ENCODE data around the gene TAS2R60.
"Not testable (repeated sequence)": the region's sequence is repeated elsewhere in the genome, so short reads cannot be mapped to it uniquely, and the experiment has no call there.

Gene TAS2R60

DNA sequence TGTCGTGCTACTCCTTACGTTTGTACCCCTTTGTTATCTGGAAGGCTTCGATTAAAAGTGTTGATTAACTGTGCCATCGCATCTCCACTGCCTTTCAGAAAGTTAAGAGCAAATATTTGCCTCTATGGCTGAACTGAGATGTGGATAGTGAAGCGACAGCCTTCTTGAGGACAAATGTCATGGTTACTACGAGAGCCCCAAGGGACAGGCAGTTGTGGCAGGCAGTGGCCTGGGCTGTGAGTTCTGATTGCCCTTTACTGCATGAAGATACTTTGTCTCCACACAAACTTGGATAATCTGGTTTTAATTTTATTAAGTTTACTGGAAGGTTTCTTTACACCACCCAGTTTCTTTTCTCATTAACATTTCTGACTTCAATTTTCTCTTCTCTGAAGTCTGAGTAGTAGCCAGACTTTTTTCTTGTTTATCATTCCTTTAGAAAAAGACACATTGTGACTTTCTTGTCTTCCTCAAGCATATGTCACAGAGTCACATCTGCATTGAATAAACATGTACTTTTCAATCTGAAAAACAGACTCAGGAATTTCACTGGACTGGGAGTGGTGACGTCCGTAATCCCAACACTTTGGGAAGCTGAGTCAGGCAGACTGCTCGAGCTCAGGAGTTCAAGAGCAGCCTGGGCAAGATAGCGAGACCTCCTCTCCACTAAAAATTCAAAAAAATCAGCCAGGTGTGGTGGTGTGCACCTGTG lies 36.0 kb downstream of the TAS2R60 start:
- DNase-seq (ENCODE audit: low spot score), result no peak

DNA sequence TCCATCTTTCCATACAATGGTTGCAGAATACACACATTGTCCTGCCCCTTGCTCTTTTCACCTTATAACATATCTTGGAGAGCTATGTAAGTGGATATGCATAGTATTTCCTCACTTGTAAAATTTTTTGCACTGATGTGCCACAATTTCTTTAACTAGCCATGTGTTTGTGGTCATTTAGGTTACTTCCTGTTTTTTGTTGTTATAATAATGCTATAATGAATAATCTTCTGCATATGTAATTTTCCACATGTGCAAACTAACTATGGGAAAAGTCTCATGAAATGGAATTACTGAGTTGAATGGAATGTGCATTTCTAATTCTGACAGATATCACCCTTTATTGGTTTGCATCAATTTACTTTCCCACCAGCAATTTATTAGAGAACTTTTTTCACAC lies 37.2 kb downstream of the TAS2R60 start:
- DNase-seq (ENCODE audit: low spot score), result no peak

- no peak for DNase-seq (ENCODE audit: low spot score)
These were observed 40.9 kb downstream of the TAS2R60 start for GRCh38 chr7:143484119-143484518.

DNA sequence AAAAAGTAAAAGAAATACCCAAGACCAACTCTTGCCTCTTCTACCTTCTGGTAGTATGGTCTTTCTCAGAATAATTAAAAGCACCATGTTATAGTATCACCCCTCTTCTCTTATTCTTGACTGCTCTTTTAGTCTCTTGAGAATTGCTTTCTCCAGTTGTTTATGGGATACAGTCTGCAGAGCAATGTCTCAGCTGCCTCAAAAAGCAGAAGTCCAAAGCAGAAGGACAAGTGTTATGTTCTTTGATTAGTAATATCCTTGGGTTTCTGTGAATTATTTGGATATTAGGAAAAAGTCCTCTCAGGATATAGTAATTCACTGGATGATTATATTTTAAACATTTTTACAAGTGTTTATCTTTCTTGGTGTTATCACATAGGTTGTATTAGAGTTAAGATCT lies 41.8 kb downstream of the TAS2R60 start:
- DNase-seq (ENCODE audit: low spot score), result no peak

GRCh38 chr7:143485500-143485899 lies 42.2 kb downstream of the TAS2R60 start:
- no peak for DNase-seq (ENCODE audit: low spot score)

DNA sequence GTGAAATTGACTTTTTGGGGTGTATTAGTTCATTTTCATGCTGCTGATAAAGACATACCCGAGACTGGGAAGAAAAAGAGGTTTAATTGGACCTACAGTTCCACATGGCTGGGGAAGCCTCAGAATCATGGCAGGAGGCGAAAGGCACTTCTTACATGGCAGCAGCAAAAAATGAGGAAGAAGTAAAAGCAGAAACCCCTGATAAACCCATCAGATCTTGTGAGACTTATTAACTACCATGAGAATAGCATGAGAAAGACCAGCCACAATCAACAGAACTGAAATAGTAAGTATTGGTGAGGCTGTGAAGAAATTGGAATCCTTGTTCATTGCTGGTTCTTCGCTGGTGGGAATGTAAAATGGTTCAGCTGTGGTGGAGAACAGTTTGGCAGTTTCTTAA lies 43.0 kb downstream of the TAS2R60 start:
- not testable (repeated sequence) for DNase-seq (ENCODE audit: low spot score)

- no peak for DNase-seq (ENCODE audit: low spot score)
These were observed 43.8 kb downstream of the TAS2R60 start for GRCh38 chr7:143487061-143487460.

DNA sequence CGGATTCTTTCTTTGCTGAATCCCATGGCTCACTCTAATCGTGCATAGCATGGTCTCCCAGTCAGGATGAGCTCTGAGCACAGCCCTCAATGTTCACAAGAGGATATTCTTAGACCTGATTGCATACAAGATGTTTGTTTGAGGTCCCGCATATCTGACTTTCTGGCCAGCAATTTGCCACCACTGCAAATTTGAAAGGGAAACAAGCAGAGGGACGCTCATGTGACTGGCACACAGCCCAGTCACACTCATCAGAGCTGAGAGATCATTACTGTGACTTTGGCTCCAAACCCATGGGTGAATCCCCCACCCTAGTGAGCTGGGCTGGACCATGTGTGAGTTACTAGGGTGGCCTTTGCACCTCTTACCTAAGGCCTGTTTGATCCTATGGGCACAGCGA lies 44.3 kb downstream of the TAS2R60 start:
- peak; percentile 15 for DNase-seq (ENCODE audit: low spot score)

GRCh38 chr7:143490717-143491306 lies 47.6 kb downstream of the TAS2R60 start:
- DNase-seq (ENCODE audit: low spot score), result peak; percentile 20

DNA sequence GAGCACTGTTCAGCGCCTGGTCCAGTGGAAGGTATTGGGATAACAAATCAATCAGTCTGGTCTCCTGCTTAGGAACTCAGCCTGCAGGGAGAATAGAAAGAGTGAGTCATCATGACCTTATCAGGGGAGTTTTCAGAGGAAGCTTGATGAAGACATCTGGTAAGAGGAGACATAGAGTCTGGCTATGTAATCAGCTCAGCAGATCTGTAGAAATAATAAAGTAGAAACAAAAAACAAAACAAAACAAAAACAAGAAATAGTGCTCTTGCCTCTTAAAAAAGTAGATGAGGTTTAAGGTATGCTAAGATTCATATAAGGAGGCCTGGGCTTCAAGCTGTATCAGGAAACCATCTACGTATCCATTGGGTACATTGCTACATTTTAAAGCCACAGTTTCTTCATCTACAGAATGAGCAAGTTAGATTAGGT lies 48.8 kb downstream of the TAS2R60 start:
- DNase-seq (ENCODE audit: low spot score), result peak; percentile 58

- DNase-seq (ENCODE audit: low spot score), result no peak
These were observed 49.8 kb downstream of the TAS2R60 start for GRCh38 chr7:143492799-143493739.

DNA sequence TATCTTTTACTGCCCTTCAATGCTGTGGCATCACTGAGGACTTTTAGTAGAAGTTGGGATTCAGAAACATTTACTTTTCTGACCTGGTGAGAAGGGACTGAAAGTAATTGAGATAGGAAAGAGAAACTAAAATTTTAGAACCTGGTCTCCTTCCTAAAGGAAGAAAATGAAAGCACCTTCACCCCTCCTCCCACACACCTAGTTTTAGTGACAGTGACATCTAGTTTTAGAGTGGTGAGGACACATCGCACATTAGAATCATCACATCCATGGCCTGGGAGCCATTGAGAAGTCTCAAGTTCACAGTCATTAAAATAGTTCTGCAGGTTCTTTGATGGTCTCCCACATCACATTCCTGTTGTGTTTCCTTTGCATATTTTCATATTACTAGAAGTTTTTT lies 50.5 kb downstream of the TAS2R60 start:
- no peak for DNase-seq (ENCODE audit: low spot score)
